Measurements from ENCODE around the gene KCNMB3. TPM values are rescaled to one million over a fixed set of nuclear protein-coding genes. Genes with fewer than 3 reads are reported as not detected.
"Not testable (repeated sequence)": the region's sequence is repeated elsewhere in the genome, so short reads cannot be mapped to it uniquely, and the experiment has no call there.

KCNMB3 gene
- total RNA-seq, 1 donor from 2014 or later, result 3.8 TPM

DNA sequence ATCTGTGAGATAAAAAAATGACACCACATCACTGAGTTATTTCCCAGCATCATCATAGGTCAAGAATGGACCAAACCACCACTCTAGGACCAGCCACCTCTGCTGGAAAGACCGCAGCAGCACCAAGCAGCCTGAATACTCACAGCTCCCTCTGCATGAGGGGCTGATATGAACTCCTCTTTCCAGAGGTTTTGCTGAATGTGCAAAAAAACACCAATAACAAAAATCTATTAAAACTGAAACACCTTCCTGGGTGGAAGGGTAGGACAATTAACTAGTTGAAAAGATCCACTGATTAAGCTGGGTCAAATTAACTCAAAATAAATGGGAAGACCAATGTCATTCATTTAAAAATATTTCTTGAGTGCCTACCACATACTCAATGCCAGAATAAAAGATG lies 28.9 kb upstream of the KCNMB3 start:
- peaks cover 2% of the 10 kb centered on the region for H3K27me3 Mint-ChIP-seq (ENCODE audit: unreplicated experiment)
- no peaks in the 10 kb centered on the region for H3K36me3 Mint-ChIP-seq (ENCODE audit: low read depth, unreplicated experiment)
- TF ChIP-seq CTCF (IDR thresholded peaks at IDR 0.05; ENCODE audit: unreplicated experiment), result no peak
- no peak for DNase-seq (ENCODE audit: low spot score)
- H3K4me1 Mint-ChIP-seq (ENCODE audit: unreplicated experiment), result no peaks in the 10 kb centered on the region
- no peak overlapping the region for H3K27ac Mint-ChIP-seq (ENCODE audit: unreplicated experiment)
- H3K9me3 Mint-ChIP-seq (ENCODE audit: unreplicated experiment), result no peaks in the 10 kb centered on the region
- H3K4me3 Mint-ChIP-seq (ENCODE audit: unreplicated experiment), result no peak overlapping the region

- H3K27ac Mint-ChIP-seq (ENCODE audit: unreplicated experiment), result no peak overlapping the region
- H3K9me3 Mint-ChIP-seq (ENCODE audit: unreplicated experiment), result no peaks in the 10 kb centered on the region
- H3K27me3 Mint-ChIP-seq (ENCODE audit: unreplicated experiment), result peaks cover 4% of the 10 kb centered on the region
- no peak for TF ChIP-seq CTCF (IDR thresholded peaks at IDR 0.05; ENCODE audit: unreplicated experiment)
- no peaks in the 10 kb centered on the region for H3K36me3 Mint-ChIP-seq (ENCODE audit: low read depth, unreplicated experiment)
- H3K4me3 Mint-ChIP-seq (ENCODE audit: unreplicated experiment), result no peak overlapping the region
- DNase-seq (ENCODE audit: low spot score), result no peak
- H3K4me1 Mint-ChIP-seq (ENCODE audit: unreplicated experiment), result no peaks in the 10 kb centered on the region
Observed at GRCh38 chr3:179278932-179279693, 28.2 kb upstream of the KCNMB3 start.

GRCh38 chr3:179278151-179278550 lies 27.2 kb upstream of the KCNMB3 start:
- no peak for DNase-seq (ENCODE audit: low spot score)
- Mint-ChIP-seq H3K36me3 (ENCODE audit: low read depth, unreplicated experiment) (no peaks in the 10 kb centered on the region), H3K27ac (ENCODE audit: unreplicated experiment) (no peak overlapping the region), H3K27me3 (ENCODE audit: unreplicated experiment) (peaks cover 4% of the 10 kb centered on the region), H3K4me1 (ENCODE audit: unreplicated experiment) (no peaks in the 10 kb centered on the region), H3K9me3 (ENCODE audit: unreplicated experiment) (no peaks in the 10 kb centered on the region), H3K4me3 (ENCODE audit: unreplicated experiment) (no peak overlapping the region)
- no peak for TF ChIP-seq CTCF (IDR thresholded peaks at IDR 0.05; ENCODE audit: unreplicated experiment)

GRCh38 chr3:179276743-179277142 lies 25.8 kb upstream of the KCNMB3 start:
- no peak for TF ChIP-seq CTCF (IDR thresholded peaks at IDR 0.05; ENCODE audit: unreplicated experiment)
- H3K4me3 Mint-ChIP-seq (ENCODE audit: unreplicated experiment), result no peak overlapping the region

DNA sequence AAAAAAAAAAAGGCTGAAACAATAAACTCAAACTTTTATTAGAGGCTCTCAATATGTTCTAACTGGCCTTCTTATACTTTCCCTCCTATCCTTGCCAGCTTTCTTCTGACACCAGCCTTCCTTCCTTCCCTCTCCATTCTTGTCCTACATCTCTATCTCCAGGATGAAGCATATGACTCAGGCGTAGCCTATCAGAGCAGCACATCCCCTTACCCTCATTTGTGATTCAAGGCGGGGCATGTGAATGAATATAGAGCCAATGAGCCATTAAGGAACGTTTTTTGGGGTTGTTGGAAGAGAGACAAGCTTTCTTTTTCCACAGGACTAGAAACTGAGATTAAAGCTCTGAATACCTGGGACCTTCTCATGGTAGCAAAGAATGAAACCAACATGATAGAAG lies 25.1 kb upstream of the KCNMB3 start:
- Mint-ChIP-seq H3K4me1 (ENCODE audit: unreplicated experiment) (no peaks in the 10 kb centered on the region), H3K9me3 (ENCODE audit: unreplicated experiment) (no peaks in the 10 kb centered on the region), H3K36me3 (ENCODE audit: low read depth, unreplicated experiment) (no peaks in the 10 kb centered on the region), H3K27me3 (ENCODE audit: unreplicated experiment) (peaks cover 4% of the 10 kb centered on the region), H3K27ac (ENCODE audit: unreplicated experiment) (no peak overlapping the region), H3K4me3 (ENCODE audit: unreplicated experiment) (no peak overlapping the region)
- no peak for TF ChIP-seq CTCF (IDR thresholded peaks at IDR 0.05; ENCODE audit: unreplicated experiment)
- no peak for DNase-seq (ENCODE audit: low spot score)

More at GRCh38 chr3:179276743-179277142, 25.8 kb upstream of the KCNMB3 start:
- no peak overlapping the region for H3K27ac Mint-ChIP-seq (ENCODE audit: unreplicated experiment)
- no peaks in the 10 kb centered on the region for H3K9me3 Mint-ChIP-seq (ENCODE audit: unreplicated experiment)
- no peaks in the 10 kb centered on the region for H3K4me1 Mint-ChIP-seq (ENCODE audit: unreplicated experiment)
- peaks cover 4% of the 10 kb centered on the region for H3K27me3 Mint-ChIP-seq (ENCODE audit: unreplicated experiment)
- H3K36me3 Mint-ChIP-seq (ENCODE audit: low read depth, unreplicated experiment), result no peaks in the 10 kb centered on the region
- DNase-seq (ENCODE audit: low spot score), result no peak

GRCh38 chr3:179274434-179274833 lies 23.5 kb upstream of the KCNMB3 start:
- not testable (repeated sequence) for H3K9me3 Mint-ChIP-seq (ENCODE audit: unreplicated experiment); H3K4me1 Mint-ChIP-seq (ENCODE audit: unreplicated experiment); H3K27ac Mint-ChIP-seq (ENCODE audit: unreplicated experiment); DNase-seq (ENCODE audit: low spot score); H3K36me3 Mint-ChIP-seq (ENCODE audit: low read depth, unreplicated experiment); H3K27me3 Mint-ChIP-seq (ENCODE audit: unreplicated experiment); H3K4me3 Mint-ChIP-seq (ENCODE audit: unreplicated experiment)
